ENCODE data around the gene PCDHGA6. TPM values are rescaled to one million over a fixed set of nuclear protein-coding genes. Genes with fewer than 3 reads are reported as not detected.
"Not testable (repeated sequence)": the region's sequence is repeated elsewhere in the genome, so short reads cannot be mapped to it uniquely, and the experiment has no call there.

Gene PCDHGA6
- total RNA-seq, 1 donor from 2014 or later = 2.4 TPM

DNA sequence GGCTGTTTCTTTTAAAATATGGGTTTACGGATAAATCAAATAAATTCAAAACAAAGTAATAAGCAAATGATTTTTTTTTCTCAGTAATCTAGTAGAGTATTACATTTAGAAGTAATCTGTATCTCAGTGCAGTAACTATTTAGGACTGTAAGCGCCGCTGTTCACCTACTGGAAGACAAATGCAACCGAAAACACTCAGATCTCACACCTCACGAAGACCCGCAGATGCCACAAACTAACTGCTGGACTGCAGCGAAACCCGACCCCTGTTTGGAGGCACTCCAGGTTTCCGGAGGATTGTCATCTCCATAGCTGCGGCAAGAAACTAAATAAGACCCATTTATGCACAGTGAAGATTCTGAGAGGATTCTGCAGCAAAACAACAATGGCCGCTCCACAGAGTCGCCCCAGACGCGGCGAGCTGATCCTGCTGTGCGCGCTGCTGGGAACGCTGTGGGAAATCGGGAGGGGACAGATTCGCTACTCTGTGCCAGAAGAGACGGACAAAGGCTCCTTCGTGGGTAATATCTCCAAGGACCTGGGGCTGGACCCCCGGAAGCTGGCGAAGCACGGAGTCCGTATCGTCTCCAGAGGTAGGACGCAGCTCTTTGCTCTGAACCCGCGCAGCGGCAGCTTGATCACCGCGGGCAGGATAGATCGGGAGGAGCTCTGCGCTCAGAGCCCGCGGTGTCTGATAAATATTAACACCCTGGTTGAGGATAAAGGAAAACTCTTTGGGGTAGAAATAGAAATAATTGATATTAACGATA, 18.9 kb downstream of the PCDHGA6 start, which contains the start of gene PCDHGA8:
Gene PCDHGA8, plus strand, starts transcription at position 205 of the 770 bp plus-strand sequence. Its CDS starts 181 bp downstream, at position 386.
- DNase-seq (ENCODE audit: low read depth in 2 of 2) = no peak

GRCh38 chr5:141393267-141393666, 19.6 kb downstream of the PCDHGA6 start:
- DNase-seq (ENCODE audit: low read depth in 2 of 2) = no peak

DNA sequence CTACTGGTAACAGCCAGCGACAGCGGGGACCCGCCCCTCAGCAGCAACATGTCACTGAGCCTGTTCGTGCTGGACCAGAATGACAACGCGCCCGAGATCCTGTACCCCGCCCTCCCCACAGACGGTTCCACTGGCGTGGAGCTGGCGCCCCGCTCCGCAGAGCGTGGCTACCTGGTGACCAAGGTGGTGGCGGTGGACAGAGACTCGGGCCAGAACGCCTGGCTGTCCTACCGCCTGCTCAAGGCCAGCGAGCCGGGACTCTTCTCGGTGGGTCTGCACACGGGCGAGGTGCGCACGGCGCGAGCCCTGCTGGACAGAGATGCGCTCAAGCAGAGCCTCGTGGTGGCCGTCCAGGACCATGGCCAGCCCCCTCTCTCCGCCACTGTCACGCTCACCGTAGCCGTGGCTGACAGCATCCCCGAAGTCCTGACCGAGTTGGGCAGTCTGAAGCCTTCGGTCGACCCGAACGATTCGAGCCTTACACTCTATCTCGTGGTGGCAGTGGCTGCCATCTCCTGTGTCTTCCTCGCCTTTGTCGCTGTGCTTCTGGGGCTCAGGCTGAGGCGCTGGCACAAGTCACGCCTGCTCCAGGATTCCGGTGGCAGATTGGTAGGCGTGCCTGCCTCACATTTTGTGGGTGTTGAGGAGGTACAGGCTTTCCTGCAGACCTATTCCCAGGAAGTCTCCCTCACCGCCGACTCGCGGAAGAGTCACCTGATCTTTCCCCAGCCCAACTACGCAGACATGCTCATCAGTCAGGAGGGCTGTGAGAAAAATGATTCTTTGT, 20.9 kb downstream of the PCDHGA6 start:
- DNase-seq (ENCODE audit: low read depth in 2 of 2) = not testable (repeated sequence)

GRCh38 chr5:141397756-141398551, 24.3 kb downstream of the PCDHGA6 start, which contains the start of gene PCDHGB5:
PCDHGB5 (plus strand) TSS chr5:141397947; CDS start chr5:141398128, 181 bp downstream.
- DNase-seq (ENCODE audit: low read depth in 2 of 2) = peak; percentile 56 to 73

- no peak for DNase-seq (ENCODE audit: low read depth in 2 of 2)
Measured at GRCh38 chr5:141398608-141399007, 24.9 kb downstream of the PCDHGA6 start.

DNA sequence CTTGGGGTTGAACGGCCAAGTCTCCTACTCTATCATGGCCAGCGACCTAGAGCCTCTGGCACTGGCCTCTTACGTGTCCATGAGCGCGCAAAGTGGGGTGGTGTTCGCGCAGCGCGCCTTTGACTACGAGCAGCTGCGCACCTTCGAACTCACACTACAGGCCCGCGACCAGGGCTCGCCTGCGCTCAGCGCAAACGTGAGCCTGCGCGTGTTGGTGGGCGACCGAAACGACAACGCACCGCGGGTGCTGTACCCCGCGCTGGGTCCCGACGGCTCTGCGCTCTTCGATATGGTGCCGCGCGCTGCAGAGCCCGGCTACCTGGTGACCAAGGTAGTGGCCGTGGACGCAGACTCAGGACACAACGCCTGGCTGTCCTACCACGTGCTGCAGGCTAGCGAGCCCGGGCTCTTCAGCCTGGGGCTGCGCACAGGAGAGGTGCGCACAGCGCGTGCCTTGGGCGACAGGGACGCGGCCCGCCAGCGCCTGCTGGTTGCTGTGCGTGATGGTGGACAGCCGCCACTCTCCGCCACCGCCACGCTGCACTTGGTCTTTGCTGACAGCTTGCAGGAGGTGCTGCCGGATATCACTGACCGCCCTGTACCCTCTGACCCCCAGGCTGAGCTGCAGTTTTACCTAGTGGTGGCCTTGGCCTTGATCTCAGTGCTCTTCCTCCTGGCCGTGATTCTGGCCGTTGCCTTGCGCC, 26.0 kb downstream of the PCDHGA6 start:
- DNase-seq (ENCODE audit: low read depth in 2 of 2) = no peak

DNA sequence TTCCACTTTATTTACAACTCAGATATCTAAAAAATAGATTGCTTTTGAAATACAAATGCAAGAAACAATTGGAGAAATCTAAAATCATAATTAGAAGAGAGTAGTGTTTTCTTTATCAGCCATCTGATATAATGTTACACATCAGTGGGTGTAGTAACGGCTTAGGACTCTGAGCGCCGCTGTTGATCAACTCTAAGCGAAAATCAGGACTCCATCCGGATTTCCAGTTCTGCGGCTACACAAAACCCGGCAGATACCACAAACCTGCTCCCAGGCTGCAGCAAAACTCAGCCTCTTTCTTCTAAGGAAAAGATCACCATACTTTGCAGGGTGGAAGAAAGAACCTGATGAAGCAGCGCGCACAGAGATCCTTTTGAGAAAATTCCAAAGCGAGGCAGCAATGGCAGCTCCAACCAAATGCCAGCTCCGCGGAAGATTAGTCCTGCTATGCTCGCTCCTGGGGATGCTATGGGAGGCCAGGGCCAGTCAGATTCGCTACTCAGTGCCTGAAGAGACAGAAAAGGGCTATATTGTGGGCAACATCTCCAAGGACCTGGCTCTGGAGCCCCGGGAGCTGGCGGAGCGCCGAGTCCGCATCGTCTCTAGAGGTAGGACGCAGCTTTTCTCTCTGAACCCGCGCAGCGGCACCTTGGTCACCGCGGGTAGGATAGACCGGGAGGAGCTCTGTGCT, 29.0 kb downstream of the PCDHGA6 start, which contains the start of gene PCDHGA9:
Gene PCDHGA9, plus strand, starts transcription at position 226 of the 691 bp plus-strand sequence. Its CDS starts 175 bp downstream, at position 401.
- DNase-seq (ENCODE audit: low read depth in 2 of 2) = peak; percentile 35 to 45

GRCh38 chr5:141403387-141403786, 29.7 kb downstream of the PCDHGA6 start:
- no peak for DNase-seq (ENCODE audit: low read depth in 2 of 2)

DNA sequence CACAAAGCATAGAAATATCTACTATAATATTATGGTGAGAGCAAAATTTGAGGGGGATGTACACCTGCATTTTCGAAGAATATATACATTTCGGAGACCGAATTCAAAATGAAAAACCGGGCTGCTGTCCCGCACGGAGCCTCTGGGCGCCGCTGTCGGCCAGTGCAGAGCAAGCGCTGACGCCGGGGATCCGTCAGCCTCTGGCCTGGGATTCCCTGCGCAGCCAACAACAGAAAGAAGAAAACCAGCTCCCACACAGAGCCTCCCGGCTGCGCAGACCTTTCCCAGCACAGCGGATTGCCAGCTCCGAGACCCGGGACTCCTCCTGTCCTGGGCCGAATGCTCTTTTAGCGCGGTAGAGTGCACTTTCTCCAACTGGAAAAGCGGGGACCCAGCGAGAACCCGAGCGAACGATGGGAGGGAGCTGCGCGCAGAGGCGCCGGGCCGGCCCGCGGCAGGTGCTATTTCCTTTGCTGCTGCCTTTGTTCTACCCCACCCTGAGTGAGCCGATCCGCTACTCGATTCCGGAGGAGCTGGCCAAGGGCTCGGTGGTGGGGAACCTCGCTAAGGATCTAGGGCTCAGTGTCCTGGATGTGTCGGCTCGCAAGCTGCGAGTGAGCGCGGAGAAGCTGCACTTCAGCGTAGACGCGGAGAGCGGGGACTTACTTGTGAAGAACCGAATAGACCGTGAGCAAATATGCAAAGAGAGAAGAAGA, 34.3 kb downstream of the PCDHGA6 start, which contains the start of gene PCDHGB6:
Gene PCDHGB6, plus strand, starts transcription at position 232 of the 716 bp plus-strand sequence. Its CDS starts 182 bp downstream, at position 414.
- peak; percentile 50 to 67 for DNase-seq (ENCODE audit: low read depth in 2 of 2)

GRCh38 chr5:141409598-141410306, 36.1 kb downstream of the PCDHGA6 start:
- no peak for DNase-seq (ENCODE audit: low read depth in 2 of 2)

DNA sequence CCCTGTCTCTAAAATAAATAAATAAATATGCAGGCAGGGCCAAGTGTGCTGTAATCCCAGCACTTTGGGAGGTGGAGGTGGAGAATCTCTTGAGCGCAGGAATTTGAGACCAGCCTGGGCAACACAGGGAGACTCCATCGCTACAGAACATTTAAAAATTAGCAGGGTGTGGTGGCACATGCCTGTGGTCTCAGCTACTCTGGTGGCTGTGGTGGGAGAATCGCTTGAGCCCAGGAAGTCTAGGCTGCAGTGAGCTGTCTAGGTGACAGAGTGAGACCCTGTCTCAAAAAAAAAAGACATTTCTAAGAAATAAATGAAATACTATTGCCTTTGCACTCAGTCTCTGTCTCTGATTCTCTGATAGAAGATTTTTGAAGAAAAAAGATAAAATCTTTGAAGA, 37.9 kb downstream of the PCDHGA6 start:
- no peak for DNase-seq (ENCODE audit: low read depth in 2 of 2)

DNA sequence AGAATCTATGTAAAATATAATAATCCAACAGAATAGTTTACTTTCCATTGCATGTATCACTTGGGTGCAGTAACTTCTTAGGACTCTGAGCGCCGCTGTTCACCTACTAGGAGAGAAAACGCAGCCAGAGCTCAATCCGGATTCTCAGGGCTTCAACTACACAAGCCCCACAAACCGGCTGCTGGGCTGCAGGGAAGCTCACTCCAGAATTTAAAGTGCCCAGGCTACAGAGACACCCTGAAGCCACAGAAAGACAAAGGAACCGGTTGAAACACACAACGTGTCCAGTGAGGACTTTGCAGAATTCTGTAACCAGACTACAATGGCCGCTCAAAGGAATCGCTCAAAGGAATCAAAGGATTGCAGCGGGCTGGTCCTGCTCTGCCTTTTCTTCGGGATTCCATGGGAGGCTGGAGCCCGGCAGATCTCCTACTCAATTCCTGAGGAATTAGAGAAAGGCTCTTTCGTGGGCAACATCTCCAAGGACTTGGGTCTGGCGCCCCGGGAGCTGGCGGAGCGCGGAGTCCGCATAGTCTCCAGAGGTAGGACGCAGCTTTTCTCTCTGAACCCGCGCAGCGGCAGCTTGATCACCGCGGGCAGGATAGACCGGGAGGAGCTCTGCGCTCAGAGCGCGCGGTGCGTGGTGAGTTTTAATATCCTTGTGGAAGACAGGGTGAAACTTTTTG, 39.3 kb downstream of the PCDHGA6 start, which contains the start of gene PCDHGA10:
Gene PCDHGA10, plus strand, starts transcription at position 134 of the 686 bp plus-strand sequence. Its CDS starts 189 bp downstream, at position 323.
- peak; percentile 78 to 79 for DNase-seq (ENCODE audit: low read depth in 2 of 2)

DNA sequence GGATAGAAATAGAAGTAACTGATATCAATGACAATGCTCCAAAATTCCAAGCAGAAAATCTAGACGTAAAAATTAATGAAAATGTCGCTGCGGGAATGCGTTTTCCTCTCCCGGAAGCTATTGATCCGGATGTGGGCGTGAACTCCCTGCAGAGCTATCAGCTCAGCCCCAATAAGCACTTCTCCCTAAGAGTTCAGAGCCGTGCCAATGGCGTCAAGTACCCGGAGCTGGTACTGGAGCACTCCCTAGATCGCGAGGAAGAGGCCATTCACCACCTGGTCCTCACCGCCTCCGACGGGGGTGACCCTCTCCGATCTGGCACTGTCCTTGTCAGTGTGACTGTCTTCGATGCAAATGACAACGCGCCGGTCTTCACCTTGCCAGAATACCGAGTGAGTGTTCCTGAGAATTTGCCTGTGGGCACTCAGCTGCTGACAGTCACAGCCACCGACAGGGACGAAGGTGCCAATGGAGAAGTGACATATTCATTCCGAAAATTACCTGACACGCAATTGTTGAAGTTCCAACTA, 39.9 kb downstream of the PCDHGA6 start:
- DNase-seq (ENCODE audit: low read depth in 2 of 2) = no peak

GRCh38 chr5:141414548-141415274, 41.0 kb downstream of the PCDHGA6 start:
- not testable (repeated sequence) for DNase-seq (ENCODE audit: low read depth in 2 of 2)

DNA sequence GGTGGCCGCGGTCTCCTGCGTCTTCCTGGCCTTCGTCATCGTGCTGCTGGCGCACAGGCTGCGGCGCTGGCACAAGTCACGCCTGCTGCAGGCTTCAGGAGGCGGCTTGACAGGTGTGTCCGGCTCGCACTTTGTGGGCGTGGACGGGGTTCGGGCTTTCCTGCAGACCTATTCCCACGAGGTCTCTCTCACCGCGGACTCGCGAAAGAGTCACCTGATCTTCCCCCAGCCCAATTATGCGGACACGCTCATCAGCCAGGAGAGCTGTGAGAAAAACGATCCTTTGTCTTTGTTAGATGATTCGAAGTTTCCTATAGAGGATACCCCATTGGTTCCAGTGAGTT, 41.6 kb downstream of the PCDHGA6 start:
- DNase-seq (ENCODE audit: low read depth in 2 of 2) = not testable (repeated sequence)

DNA sequence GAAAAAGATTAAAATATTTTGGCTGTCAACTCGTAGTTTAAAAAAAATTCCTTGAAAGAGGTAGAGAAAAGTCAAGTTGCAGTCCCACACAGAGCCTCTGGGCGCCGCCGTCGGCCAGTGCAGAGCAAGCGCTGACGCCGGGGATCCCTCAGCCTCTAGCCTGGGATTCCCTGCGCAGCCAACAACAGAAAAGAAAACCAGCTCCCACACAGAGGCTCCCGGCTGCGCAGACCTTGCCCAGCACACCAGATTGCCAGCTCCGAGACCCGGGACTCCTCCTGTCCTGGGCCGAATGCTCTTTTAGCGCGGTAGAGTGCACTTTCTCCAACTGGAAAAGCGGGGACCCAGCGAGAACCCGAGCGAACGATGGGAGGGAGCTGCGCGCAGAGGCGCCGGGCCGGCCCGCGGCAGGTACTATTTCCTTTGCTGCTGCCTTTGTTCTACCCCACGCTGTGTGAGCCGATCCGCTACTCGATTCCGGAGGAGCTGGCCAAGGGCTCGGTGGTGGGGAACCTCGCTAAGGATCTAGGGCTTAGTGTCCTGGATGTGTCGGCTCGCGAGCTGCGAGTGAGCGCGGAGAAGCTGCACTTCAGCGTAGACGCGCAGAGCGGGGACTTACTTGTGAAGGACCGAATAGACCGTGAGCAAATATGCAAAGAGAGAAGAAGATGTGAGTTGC, 43.9 kb downstream of the PCDHGA6 start, which contains the start of gene PCDHGB7:
Gene PCDHGB7, plus strand, starts transcription at position 184 of the 679 bp plus-strand sequence. Its CDS starts 183 bp downstream, at position 367.
- DNase-seq (ENCODE audit: low read depth in 2 of 2) = peak; percentile 85 to 89

Data from lung microvascular endothelial cell (primary cell).